Measurements from ENCODE around the gene ZNF792.

The ZNF792 gene

GRCh38 chr19:34910770-34911169, 53.3 kb downstream of the ZNF792 start:
- no peak overlapping the region for H3K27ac ChIP-seq (ENCODE audit: low read length)

More at GRCh38 chr19:34910770-34911169, 53.3 kb downstream of the ZNF792 start:
- Histone ChIP-seq H3K9me3 (ENCODE audit: insufficient read depth, low read length, severe bottlenecking) (no peaks in the 10 kb centered on the region), H3K36me3 (ENCODE audit: insufficient read depth, low read length) (no peaks in the 10 kb centered on the region), H3K9ac (ENCODE audit: low read depth, low read length) (no peak overlapping the region), H3K4me1 (ENCODE audit: insufficient read depth, low read length) (no peaks in the 10 kb centered on the region), H4K20me1 (ENCODE audit: insufficient read depth, low read length) (no peaks in the 10 kb centered on the region), H2AFZ (ENCODE audit: low read depth, low read length) (no peak overlapping the region), H3K79me2 (ENCODE audit: insufficient read depth, low read length) (no peaks in the 10 kb centered on the region), H3K4me3 (ENCODE audit: low read depth in 1 of 2, low read length in 2 of 2) (no peak overlapping the region), H3K27me3 (ENCODE audit: insufficient read depth, low read length, poor library complexity) (no peaks in the 10 kb centered on the region), H3K4me2 (ENCODE audit: insufficient read depth, low read length) (no peak overlapping the region)
- ATAC-seq (ENCODE audit: insufficient read depth, low read depth) (no peak), DNase-seq (no peak)
- no peak for TF ChIP-seq CTCF (IDR thresholded peaks at IDR 0.05; ENCODE audit: borderline replicate concordance, extremely low read depth, low read length, poor library complexity, severe bottlenecking)
- TF ChIP-seq EZH2 (IDR thresholded peaks at IDR 0.05; ENCODE audit: borderline replicate concordance, low read depth, low read length, severe bottlenecking) = no peak
